H1 (cell line): ENCODE measurements around the gene WFIKKN1.

ENCODE experiments used
- BCL11A ChIP-seq, 2 experiments: IDR thresholded peaks; one replicate each; pipeline ENCODE4 v1.6.1; 2011; ENCODE audit warnings: low read depth in 2 of 2, low read length in 2 of 2, mild to moderate bottlenecking in 2 of 2
- HDAC2 ChIP-seq, 2 experiments: fragments of 300-600 bp in 1 of 2; sonication (generic) in 1 of 2; IDR thresholded peaks; 2 replicates each; pipeline ENCODE4 v1.6.1; 2011 to 2012; ENCODE audit warnings: low read depth in 2 of 2, low read length in 2 of 2, mild to moderate bottlenecking in 2 of 2, moderate library complexity in 2 of 2, borderline replicate concordance in 1 of 2, inconsistent platforms in 1 of 2
- HDAC6 ChIP-seq: IDR thresholded peaks from one replicate; pipeline ENCODE4 v1.7.1; 2012; ENCODE audit warnings: low read depth, mild to moderate bottlenecking, inconsistent platforms, low read length, moderate library complexity
- POLR2AphosphoS5 ChIP-seq: IDR thresholded peaks from 2 replicates; pipeline ENCODE4 v1.6.1; 2011; ENCODE audit warnings: low read depth, low read length
- SP1 ChIP-seq: IDR thresholded peaks from 2 replicates; pipeline ENCODE4 v1.6.1; 2011; ENCODE audit warnings: low read depth, low read length
- SRF ChIP-seq: IDR thresholded peaks from 2 replicates; pipeline ENCODE4 v1.6.1; 2011; ENCODE audit warnings: mild to moderate bottlenecking, low read depth, low read length, moderate library complexity
- ZNF274 ChIP-seq: IDR thresholded peaks from 2 replicates; pipeline ENCODE4 v1.7.0; 2012; ENCODE audit warnings: low read length, borderline replicate concordance; ENCODE audit errors: extremely low read depth
- TF ChIP-seq, protein P1 (sequence below): IDR thresholded peaks from 2 replicates; pipeline ENCODE4 v1.6.1; 2011; ENCODE audit warnings: low read depth, mild to moderate bottlenecking, low read length; ENCODE audit not compliant: insufficient read depth
- TF ChIP-seq, protein P2 (sequence below), 3 experiments: IDR thresholded peaks; 1 replicate in 2 of 3; 2 replicates in 1 of 3; pipeline versions ENCODE4 v1.5.1 to v1.6.1; 2011; ENCODE audit warnings: low read length in 3 of 3, mild to moderate bottlenecking in 3 of 3, inconsistent platforms in 2 of 3, low read depth in 1 of 3, moderate library complexity in 1 of 3; ENCODE audit not compliant: insufficient read depth in 1 of 3; ENCODE audit errors: control extremely low read depth in 1 of 3

DNA sequence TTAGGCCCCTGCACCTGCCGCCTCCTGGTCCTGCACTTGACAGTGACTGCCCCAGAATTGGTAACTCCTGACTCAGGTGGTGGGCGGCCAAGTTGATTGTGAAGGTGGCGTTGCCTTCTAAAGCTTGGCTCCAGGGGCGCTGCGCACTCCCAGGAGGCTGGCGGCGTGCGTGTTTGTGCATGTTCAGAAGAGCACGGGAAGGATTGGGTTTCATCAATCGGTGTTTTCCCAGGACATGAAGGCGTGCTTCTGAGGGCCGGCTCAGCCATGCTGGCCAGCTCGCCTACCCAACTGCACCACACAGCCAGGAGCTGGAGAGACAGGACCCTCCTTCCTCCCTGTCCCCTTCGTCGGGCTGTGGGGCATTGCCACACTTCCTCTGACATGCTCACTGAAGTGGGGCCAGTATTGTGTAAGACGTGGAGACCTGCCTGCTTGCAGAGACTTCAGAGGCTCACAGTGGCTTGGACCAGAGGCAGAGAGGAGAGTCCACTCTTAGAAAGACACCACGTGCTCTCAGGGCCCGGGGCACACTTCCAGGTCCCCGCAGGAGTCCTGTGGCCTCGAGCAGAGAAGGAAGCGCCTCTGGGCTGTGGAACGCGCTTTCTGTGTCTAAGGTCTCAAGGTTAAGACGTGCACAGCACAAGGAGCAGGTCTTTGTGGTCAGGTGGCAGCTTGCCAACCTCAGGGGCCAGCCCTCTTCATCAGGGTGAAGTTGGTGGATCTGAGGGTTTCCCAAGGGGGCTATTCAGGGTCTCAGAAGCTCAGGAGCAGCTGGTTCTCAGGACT, 38.1 kb upstream of the WFIKKN1 start:
- TF ChIP-seq, protein P1, sequence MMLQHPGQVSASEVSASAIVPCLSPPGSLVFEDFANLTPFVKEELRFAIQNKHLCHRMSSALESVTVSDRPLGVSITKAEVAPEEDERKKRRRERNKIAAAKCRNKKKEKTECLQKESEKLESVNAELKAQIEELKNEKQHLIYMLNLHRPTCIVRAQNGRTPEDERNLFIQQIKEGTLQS: no peak
- TF ChIP-seq ZNF274 (no peak), POLR2AphosphoS5 (no peak), HDAC6 (no peak), SRF (no peak), HDAC2 (IDR thresholded peaks at IDR 0.05; ENCODE audit: borderline replicate concordance in 1 of 2, low read depth in 2 of 2, low read length in 2 of 2) (no peak), SP1 (no peak), BCL11A (IDR thresholded peaks at IDR 0.05; ENCODE audit: low read depth in 2 of 2, low read length in 2 of 2) (no peak)
- TF ChIP-seq, protein P2, sequence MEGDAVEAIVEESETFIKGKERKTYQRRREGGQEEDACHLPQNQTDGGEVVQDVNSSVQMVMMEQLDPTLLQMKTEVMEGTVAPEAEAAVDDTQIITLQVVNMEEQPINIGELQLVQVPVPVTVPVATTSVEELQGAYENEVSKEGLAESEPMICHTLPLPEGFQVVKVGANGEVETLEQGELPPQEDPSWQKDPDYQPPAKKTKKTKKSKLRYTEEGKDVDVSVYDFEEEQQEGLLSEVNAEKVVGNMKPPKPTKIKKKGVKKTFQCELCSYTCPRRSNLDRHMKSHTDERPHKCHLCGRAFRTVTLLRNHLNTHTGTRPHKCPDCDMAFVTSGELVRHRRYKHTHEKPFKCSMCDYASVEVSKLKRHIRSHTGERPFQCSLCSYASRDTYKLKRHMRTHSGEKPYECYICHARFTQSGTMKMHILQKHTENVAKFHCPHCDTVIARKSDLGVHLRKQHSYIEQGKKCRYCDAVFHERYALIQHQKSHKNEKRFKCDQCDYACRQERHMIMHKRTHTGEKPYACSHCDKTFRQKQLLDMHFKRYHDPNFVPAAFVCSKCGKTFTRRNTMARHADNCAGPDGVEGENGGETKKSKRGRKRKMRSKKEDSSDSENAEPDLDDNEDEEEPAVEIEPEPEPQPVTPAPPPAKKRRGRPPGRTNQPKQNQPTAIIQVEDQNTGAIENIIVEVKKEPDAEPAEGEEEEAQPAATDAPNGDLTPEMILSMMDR (IDR thresholded peaks at IDR 0.05; ENCODE audit: control extremely low read depth in 1 of 3, insufficient read depth in 1 of 3, low read depth in 1 of 3, low read length in 3 of 3): no peak
